Ascending aorta (tissue), 2 donors: ENCODE data around the gene OR6K3. TPM values are rescaled to one million over a fixed set of nuclear protein-coding genes. Genes with fewer than 3 reads are reported as not detected.
"Not testable (repeated sequence)": the region's sequence is repeated elsewhere in the genome, so short reads cannot be mapped to it uniquely, and the experiment has no call there.

Experiments used
- DNase-seq, 2 donors: peaks; one replicate each; pipeline ENCODE4 v3.0.0-alpha.2; 2019; ENCODE audit warnings: low spot score in 2 of 2
- H3K27ac ChIP-seq, 2 donors: fragments of 200-600 bp; sonication (generic); one replicate each; pipeline ENCODE4 v1.5.1; 2016 to 2017; ENCODE audit warnings: mild to moderate bottlenecking in 1 of 2
- H3K27me3 ChIP-seq: fragments of 200-600 bp; sonication (generic); one replicate; pipeline ENCODE4 v1.5.1; 2017
- H3K36me3 ChIP-seq, 2 donors: fragments of 200-600 bp; sonication (generic); one replicate each; pipeline ENCODE4 v1.5.1; 2016
- H3K4me1 ChIP-seq, 2 donors: fragments of 200-600 bp; sonication (generic); one replicate each; pipeline ENCODE4 v1.5.1; 2016 to 2017; ENCODE audit warnings: mild to moderate bottlenecking in 1 of 2
- H3K4me3 ChIP-seq, 2 donors: fragments of 200-600 bp; sonication (generic); one replicate each; pipeline ENCODE4 v1.5.1; 2016 to 2017; ENCODE audit warnings: mild to moderate bottlenecking in 1 of 2
- H3K9me3 ChIP-seq, 2 donors: fragments of 200-600 bp; sonication (generic); one replicate each; pipeline ENCODE4 v1.5.1; 2016
- CTCF ChIP-seq, 3 experiments: fragments of 200-600 bp in 2 of 3; fragments of 450-650 bp in 1 of 3; sonication (generic) in 2 of 3; IDR thresholded peaks; one replicate each; pipeline ENCODE4 v1.5.1; 2016 to 2019; ENCODE audit warnings: antibody characterized with exemption in 3 of 3, mild to moderate bottlenecking in 1 of 3, moderate library complexity in 1 of 3
- intact Hi-C: fragments of 100-400 bp; cut with DNase I; formaldehyde crosslinking; loops from one replicate; pipeline ENCODE4 v1.15.1; 2023
- total RNA-seq: library from RNA; depleted of rRNA; stranded (reverse); fragments of >200 nt; gene quantifications from one replicate; pipeline ENCODE4 v1.1.0, GENCODE V29; 2016

Gene OR6K3
- total RNA-seq, 1 donor from 2014 or later, result not detected

GRCh38 chr1:158692356-158692755 lies 28.2 kb downstream of the OR6K3 start:
- Histone ChIP-seq H3K4me1 (no peaks in the 10 kb centered on the region), H3K27ac (no peak overlapping the region), H3K4me3 (no peak overlapping the region), H3K27me3 (no peaks in the 10 kb centered on the region), H3K36me3 (no peaks in the 10 kb centered on the region), H3K9me3 (no peaks in the 10 kb centered on the region)
- DNase-seq, result no peak
- TF ChIP-seq CTCF (IDR thresholded peaks at IDR 0.05), result no peak
- intact Hi-C loops, result no loop called here

GRCh38 chr1:158691907-158692306 lies 28.6 kb downstream of the OR6K3 start:
- no peaks in the 10 kb centered on the region for H3K4me1 ChIP-seq
- no peak overlapping the region for H3K4me3 ChIP-seq
- no peak for TF ChIP-seq CTCF (IDR thresholded peaks at IDR 0.05)
- H3K27me3 ChIP-seq, result no peaks in the 10 kb centered on the region
- H3K9me3 ChIP-seq, result no peaks in the 10 kb centered on the region
- no peaks in the 10 kb centered on the region for H3K36me3 ChIP-seq
- H3K27ac ChIP-seq, result no peak overlapping the region
- DNase-seq, result no peak
- intact Hi-C loops, result no loop called here

- H3K36me3 ChIP-seq, DNase-seq, H3K27ac ChIP-seq, H3K4me3 ChIP-seq, intact Hi-C loops, H3K9me3 ChIP-seq, H3K4me1 ChIP-seq, H3K27me3 ChIP-seq: not testable (repeated sequence)
Observed at GRCh38 chr1:158691149-158691548, 29.4 kb downstream of the OR6K3 start.

- DNase-seq, result no peak
- intact Hi-C loops, result no loop called here
- no peak overlapping the region for H3K4me3 ChIP-seq
- no peaks in the 10 kb centered on the region for H3K36me3 ChIP-seq
- H3K27ac ChIP-seq, result no peak overlapping the region
- H3K27me3 ChIP-seq, result no peaks in the 10 kb centered on the region
- TF ChIP-seq CTCF (IDR thresholded peaks at IDR 0.05), result no peak
- no peaks in the 10 kb centered on the region for H3K9me3 ChIP-seq
- no peaks in the 10 kb centered on the region for H3K4me1 ChIP-seq
Observed at GRCh38 chr1:158689875-158690274, 30.6 kb downstream of the OR6K3 start.

GRCh38 chr1:158689110-158689509 lies 31.4 kb downstream of the OR6K3 start:
- DNase-seq, result no peak
- no peaks in the 10 kb centered on the region for H3K36me3 ChIP-seq
- H3K27me3 ChIP-seq, result no peaks in the 10 kb centered on the region
- no peak for TF ChIP-seq CTCF (IDR thresholded peaks at IDR 0.05)
- intact Hi-C loops, result no loop called here
- no peaks in the 10 kb centered on the region for H3K9me3 ChIP-seq
- H3K27ac ChIP-seq, result no peak overlapping the region
- no peaks in the 10 kb centered on the region for H3K4me1 ChIP-seq
- no peak overlapping the region for H3K4me3 ChIP-seq

GRCh38 chr1:158688343-158688742 lies 32.2 kb downstream of the OR6K3 start:
- H3K27ac ChIP-seq, H3K9me3 ChIP-seq, H3K4me3 ChIP-seq, H3K27me3 ChIP-seq, intact Hi-C loops, DNase-seq, H3K4me1 ChIP-seq, H3K36me3 ChIP-seq: not testable (repeated sequence)

GRCh38 chr1:158687037-158687436 lies 33.5 kb downstream of the OR6K3 start:
- Histone ChIP-seq H3K36me3 (no peaks in the 10 kb centered on the region), H3K9me3 (no peaks in the 10 kb centered on the region), H3K27me3 (no peaks in the 10 kb centered on the region), H3K27ac (no peak overlapping the region), H3K4me1 (no peaks in the 10 kb centered on the region), H3K4me3 (no peak overlapping the region)
- TF ChIP-seq CTCF (IDR thresholded peaks at IDR 0.05), result no peak
- intact Hi-C loops, result no loop called here
- no peak for DNase-seq
